GM12874 (cell line): ENCODE data around the gene ZNF653.
A peak's percentile ranks its signal among the peaks of the same experiment; 100 is the strongest.

Source experiments
- TF ChIP-seq, protein P1 (sequence below): IDR thresholded peaks from 2 replicates; pipeline ENCODE4 v1.5.1; 2011; ENCODE audit warnings: low read depth, mild to moderate bottlenecking, control low read depth, low read length, moderate library complexity; ENCODE audit not compliant: insufficient read depth

The ZNF653 gene

DNA sequence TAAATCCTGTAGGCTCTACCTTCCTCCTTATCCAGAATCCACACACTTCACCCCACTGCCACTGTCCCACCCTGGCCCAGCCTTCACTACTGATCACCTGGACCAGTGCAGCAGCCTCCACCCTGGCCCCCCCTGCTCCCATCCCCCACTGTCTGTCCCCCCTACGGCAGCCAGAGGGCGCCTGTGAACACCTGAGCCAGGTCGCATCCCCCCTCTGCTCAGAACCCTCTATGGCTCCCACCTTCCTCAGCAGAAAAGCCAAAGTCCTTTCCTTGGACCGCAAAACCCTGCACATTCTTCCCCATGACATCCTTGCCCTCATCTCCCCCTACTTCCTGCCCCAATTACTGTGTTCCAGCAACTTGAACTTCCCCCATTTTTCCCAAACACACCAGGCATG lies 45.4 kb downstream of the ZNF653 start:
- TF ChIP-seq, protein P1, sequence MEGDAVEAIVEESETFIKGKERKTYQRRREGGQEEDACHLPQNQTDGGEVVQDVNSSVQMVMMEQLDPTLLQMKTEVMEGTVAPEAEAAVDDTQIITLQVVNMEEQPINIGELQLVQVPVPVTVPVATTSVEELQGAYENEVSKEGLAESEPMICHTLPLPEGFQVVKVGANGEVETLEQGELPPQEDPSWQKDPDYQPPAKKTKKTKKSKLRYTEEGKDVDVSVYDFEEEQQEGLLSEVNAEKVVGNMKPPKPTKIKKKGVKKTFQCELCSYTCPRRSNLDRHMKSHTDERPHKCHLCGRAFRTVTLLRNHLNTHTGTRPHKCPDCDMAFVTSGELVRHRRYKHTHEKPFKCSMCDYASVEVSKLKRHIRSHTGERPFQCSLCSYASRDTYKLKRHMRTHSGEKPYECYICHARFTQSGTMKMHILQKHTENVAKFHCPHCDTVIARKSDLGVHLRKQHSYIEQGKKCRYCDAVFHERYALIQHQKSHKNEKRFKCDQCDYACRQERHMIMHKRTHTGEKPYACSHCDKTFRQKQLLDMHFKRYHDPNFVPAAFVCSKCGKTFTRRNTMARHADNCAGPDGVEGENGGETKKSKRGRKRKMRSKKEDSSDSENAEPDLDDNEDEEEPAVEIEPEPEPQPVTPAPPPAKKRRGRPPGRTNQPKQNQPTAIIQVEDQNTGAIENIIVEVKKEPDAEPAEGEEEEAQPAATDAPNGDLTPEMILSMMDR: peak; percentile 54

DNA sequence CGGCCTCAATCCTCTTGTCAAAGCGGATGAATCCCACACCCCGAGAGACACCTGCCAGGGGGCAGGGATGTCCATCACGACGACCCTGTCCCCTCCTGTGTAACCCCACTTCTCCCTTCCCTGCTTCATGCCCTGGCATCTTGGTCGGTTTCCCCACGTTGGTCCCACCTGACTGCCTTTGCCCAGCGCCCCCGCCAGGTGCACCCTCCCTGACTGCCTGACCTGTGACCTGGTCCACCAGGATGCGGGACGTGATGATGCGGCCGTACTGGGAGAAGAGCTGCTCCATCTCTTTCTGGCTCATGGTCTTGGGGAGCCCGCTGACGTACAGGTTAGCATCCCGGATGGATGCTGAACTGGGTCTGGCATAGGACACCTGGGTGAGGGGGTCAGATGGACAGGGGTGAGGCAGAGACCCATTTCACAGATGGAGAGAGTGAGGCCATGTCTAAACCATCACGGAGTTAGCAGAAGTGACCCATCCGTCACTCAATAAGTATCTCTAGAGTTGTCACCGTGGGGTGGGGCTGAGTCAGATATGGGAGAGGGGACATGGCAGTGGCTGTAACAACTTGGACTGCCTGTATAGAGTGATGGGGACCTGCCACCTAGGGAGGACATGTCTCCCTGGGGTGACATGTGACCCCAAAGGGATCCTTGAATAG lies 47.3 kb downstream of the ZNF653 start:
- TF ChIP-seq, protein P1: no peak

DNA sequence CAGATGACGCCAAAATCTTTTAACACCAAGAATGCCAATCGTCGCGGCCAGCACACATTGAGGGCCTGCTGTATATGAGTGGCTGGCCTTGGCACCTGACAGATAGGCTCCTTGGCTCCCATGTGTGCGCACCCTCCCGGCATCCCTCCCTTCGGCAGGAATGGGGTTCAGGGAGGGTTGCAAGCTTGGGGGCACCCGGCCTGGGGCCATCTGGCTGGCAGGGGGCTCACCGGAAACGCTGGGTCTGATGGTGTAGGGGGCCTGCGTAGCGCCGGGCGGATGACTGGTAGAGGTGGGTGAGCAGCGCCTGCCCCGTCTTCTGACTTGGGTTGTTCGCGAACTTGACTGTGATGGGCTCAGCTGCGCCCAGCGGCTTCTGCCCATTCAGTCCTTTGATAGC lies 47.8 kb downstream of the ZNF653 start:
- TF ChIP-seq, protein P1: no peak

DNA sequence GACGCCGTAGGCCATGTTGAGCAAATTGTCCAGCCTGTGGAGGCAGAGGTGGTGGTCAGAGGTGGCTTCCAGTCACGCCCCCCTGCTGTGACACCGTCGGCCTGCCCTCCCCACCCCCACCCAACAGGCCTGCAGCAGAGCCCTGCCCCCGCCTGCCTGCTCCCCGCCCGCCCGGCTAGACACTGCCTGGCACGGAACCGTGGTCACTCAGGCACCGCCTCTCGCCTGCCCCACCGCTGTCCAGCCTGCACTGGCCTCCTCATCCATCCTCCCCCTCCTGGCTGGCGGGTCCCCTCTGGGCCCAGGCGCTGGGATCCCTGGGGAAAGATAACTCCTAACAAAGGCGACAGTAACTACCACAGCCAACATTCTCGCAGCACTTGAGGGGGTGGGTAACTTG lies 48.5 kb downstream of the ZNF653 start:
- TF ChIP-seq, protein P1: no peak

DNA sequence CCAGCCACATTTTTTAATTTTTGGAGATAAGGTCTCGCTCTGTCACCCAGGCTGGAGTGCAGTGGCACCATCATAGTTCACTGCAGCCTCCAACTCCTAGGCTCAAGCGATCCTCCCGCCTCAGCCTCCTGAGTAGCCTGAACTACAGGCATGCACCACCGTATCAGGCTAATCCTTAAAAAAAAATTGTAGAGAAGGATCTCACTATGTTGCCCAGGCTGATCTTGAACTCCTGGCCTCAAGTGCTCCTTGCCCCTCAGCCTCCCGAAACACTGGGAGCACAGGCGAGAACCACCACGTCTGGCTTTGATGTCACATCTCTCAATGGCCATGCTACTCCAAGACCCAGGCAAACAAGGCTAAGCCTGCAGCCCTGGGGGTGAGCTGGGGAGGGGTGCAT lies 49.0 kb downstream of the ZNF653 start:
- TF ChIP-seq, protein P1: no peak

DNA sequence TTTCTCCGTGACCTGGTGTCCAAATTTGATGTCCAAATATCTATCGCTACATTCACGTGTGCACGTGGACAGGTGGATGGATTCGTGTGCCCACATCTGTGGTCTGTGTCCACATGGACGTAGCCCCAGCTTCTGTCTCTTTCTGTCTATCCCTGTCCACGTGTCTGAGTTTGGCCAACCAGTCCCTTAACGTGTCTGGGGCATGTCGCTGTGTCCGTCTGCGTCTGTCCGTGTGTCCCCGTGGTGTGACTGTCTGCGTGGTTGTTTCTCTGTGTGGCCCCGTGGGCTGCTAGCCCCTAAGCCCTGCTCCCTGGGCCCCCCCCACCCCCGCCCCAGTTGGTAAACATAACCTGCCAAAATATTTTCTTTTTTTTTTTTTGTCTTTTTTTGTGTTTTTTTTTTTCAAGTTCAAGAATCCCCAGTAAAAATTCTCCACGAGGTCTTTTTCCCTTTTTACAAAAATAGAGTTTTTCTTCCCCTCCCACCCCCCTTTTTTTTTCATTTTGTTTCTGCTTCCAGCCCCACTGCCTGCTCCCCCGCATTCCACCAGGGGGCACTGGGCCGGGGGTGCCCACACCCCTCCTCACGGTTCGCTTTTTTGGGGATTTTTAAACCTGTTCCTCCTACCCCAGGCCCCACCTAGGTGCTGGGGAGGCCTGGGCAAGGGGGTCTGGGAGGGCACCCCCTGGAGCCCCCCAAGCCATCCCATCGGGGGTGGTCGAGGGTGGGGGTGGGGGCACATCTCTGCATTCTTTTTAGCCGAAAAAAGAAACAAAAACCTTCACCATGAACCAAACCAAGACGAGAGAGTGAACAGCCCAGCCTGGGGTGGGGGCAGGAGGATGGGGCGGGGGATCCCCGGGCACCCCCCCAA lies 51.9 kb downstream of the ZNF653 start:
- TF ChIP-seq, protein P1: peak; percentile 57

DNA sequence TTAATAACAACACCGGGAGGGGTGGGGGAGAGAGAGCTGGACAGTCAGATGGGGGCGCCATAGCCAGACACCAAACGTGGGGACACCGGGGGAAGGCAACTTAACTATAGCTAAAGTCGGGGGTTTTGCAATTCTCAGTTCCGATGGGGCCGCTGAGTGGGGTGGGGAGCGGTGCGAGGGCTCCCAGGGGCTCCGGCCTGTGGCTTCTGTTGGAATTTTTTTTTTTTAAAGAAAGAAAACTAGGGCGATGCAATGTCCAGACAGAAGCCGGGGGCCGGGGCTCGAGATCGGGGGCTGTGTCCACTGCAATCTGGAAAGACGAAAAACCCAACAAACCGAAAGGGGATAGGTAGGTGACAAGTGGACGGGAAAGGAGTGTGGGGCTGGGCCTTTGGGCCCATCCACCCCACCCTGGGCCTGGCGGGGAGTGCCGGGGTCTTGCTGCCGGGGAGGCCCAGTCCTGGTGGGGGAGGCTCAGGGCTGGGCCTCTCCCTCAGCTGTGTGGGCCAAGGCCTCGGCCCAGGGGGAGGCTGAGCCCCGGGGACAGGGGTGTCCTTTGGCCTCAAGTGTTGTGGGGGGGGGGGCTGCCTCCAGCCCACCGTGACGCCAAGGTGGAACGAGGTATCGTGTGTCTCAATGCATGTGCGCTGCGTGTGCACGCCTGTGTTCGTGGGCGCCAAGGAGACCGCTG lies 52.9 kb downstream of the ZNF653 start:
- TF ChIP-seq, protein P1: no peak
